CD14-positive monocyte (primary cell): ENCODE measurements around the gene AFF3. TPM values are rescaled to one million over a fixed set of nuclear protein-coding genes. Genes with fewer than 3 reads are reported as not detected.

Source experiments
- DNase-seq, 3 donors: peaks; one replicate each; pipeline ENCODE4 v3.0.0-alpha.2; 2011 to 2022
- H2AFZ ChIP-seq: 2 replicates; pipeline ENCODE4 v1.6.0; 2012; ENCODE audit warnings: mild to moderate bottlenecking, low read depth, low read length, inconsistent platforms; ENCODE audit not compliant: insufficient read depth, poor library complexity, severe bottlenecking
- H3K27ac ChIP-seq, 2 donors: 1 replicate in 1 of 2; 2 replicates in 1 of 2; pipeline ENCODE4 v1.5.1; 2012 to 2013; ENCODE audit warnings: low read length in 2 of 2, control low read depth in 1 of 2, inconsistent platforms in 1 of 2, low read depth in 1 of 2, mild to moderate bottlenecking in 1 of 2
- H3K27me3 ChIP-seq, 2 donors: one replicate each; pipeline versions ENCODE4 v1.6.0 to v1.6.1; 2011 to 2013; ENCODE audit warnings: low read length in 2 of 2; ENCODE audit not compliant: control insufficient read depth in 2 of 2, insufficient read depth in 2 of 2
- H3K36me3 ChIP-seq, 2 donors: replicated peaks in 1 of 2; 1 replicate in 1 of 2; 2 replicates in 1 of 2; pipeline versions ENCODE4 v1.5.1 to v1.6.1; 2012 to 2013; ENCODE audit warnings: low read length in 2 of 2, control low read depth in 1 of 2, inconsistent platforms in 1 of 2, mild to moderate bottlenecking in 1 of 2; ENCODE audit not compliant: insufficient read depth in 2 of 2, control insufficient read depth in 1 of 2
- H3K4me1 ChIP-seq, 2 donors: 1 replicate in 1 of 2; 2 replicates in 1 of 2; pipeline versions ENCODE4 v1.5.1 to v1.6.1; 2012 to 2013; ENCODE audit warnings: low read length in 2 of 2, control low read depth in 1 of 2, inconsistent platforms in 1 of 2, mild to moderate bottlenecking in 1 of 2, moderate library complexity in 1 of 2; ENCODE audit not compliant: insufficient read depth in 2 of 2, control insufficient read depth in 1 of 2
- H3K4me2 ChIP-seq: replicated peaks from 2 replicates; pipeline ENCODE3; 2012; ENCODE audit warnings: low read length, moderate library complexity, mild to moderate bottlenecking; ENCODE audit not compliant: poor library complexity, severe bottlenecking; ENCODE audit errors: extremely low read depth
- H3K4me3 ChIP-seq, 3 experiments: fragments of 200-600 bp in 1 of 3; sonication (generic) in 1 of 3; replicated peaks in 1 of 3; 1 replicate in 2 of 3; 2 replicates in 1 of 3; pipeline ENCODE4 v1.5.1; 2011 to 2013; ENCODE audit warnings: low read length in 3 of 3, mild to moderate bottlenecking in 3 of 3, control low read depth in 2 of 3, low read depth in 2 of 3, inconsistent platforms in 1 of 3, moderate library complexity in 1 of 3
- H3K79me2 ChIP-seq: 2 replicates; pipeline ENCODE4 v1.6.0; 2012; ENCODE audit warnings: mild to moderate bottlenecking, control low read depth, inconsistent platforms, low read length, moderate library complexity; ENCODE audit not compliant: insufficient read depth
- H3K9ac ChIP-seq: 2 replicates; pipeline ENCODE4 v1.6.0; 2017; ENCODE audit warnings: low read length, mild to moderate bottlenecking; ENCODE audit not compliant: insufficient read depth, poor library complexity, severe bottlenecking
- H3K9me3 ChIP-seq, 2 donors: replicated peaks in 1 of 2; 1 replicate in 1 of 2; 2 replicates in 1 of 2; pipeline versions ENCODE4 v1.5.1 to v1.6.1; 2012 to 2013; ENCODE audit warnings: low read length in 2 of 2, control low read depth in 1 of 2; ENCODE audit not compliant: control insufficient read depth in 1 of 2, insufficient read depth in 1 of 2
- H4K20me1 ChIP-seq: 2 replicates; pipeline ENCODE4 v1.6.0; 2012; ENCODE audit warnings: mild to moderate bottlenecking, low read length, control low read depth, moderate library complexity; ENCODE audit not compliant: insufficient read depth
- H3K27ac Mint-ChIP-seq, 7 donors: one replicate each; pipeline ENCODE4 v1.8.0; 2020; ENCODE audit warnings: mild to moderate bottlenecking in 7 of 7, mixed read lengths in 7 of 7, moderate library complexity in 6 of 7, inconsistent platforms in 2 of 7
- H3K27me3 Mint-ChIP-seq, 3 donors: one replicate each; pipeline ENCODE4 v1.8.0; 2021 to 2022; ENCODE audit warnings: low read depth in 3 of 3, mild to moderate bottlenecking in 3 of 3, mixed read lengths in 3 of 3, moderate library complexity in 3 of 3, inconsistent platforms in 1 of 3
- H3K36me3 Mint-ChIP-seq, 2 donors: one replicate each; pipeline ENCODE4 v1.8.0; 2020; ENCODE audit warnings: mixed read lengths in 2 of 2, inconsistent platforms in 1 of 2, mild to moderate bottlenecking in 1 of 2
- H3K4me1 Mint-ChIP-seq: one replicate; pipeline ENCODE4 v1.8.0; 2020; ENCODE audit warnings: mild to moderate bottlenecking, mixed read lengths
- H3K4me3 Mint-ChIP-seq, 2 donors: one replicate each; pipeline ENCODE4 v1.8.0; 2020; ENCODE audit warnings: mild to moderate bottlenecking in 2 of 2, mixed read lengths in 2 of 2, moderate library complexity in 1 of 2
- H3K9me3 Mint-ChIP-seq, 7 donors: one replicate each; pipeline ENCODE4 v1.8.0; 2020 to 2022; ENCODE audit warnings: mixed read lengths in 7 of 7, mild to moderate bottlenecking in 6 of 7, moderate library complexity in 6 of 7, inconsistent platforms in 2 of 7
- CTCF ChIP-seq: fragments of 200-600 bp; IDR thresholded peaks from one replicate; pipeline ENCODE4 v1.8.0; 2022; ENCODE audit warnings: antibody characterized with exemption, mild to moderate bottlenecking
- WGBS: methylation state at CpG from one replicate; pipeline ENCODE4 v1.1.5; 2013; ENCODE audit warnings: missing lambda C conversion rate; ENCODE audit not compliant: insufficient coverage; 5-methylcytosine and 5-hydroxymethylcytosine counted together
- intact Hi-C, 2 donors: fragments of 100-400 bp; cut with micrococcal nuclease; formaldehyde crosslinking; loops; one replicate each; pipeline versions ENCODE4 v1.15.0 to v1.15.1; 2023
- polyA plus RNA-seq, 3 donors: library from polyadenylated mRNA; depleted of rRNA in 1 of 3; unstranded in 2 of 3; stranded (reverse) in 1 of 3; fragments of 300-500 nt in 2 of 3; fragments of >200 nt in 1 of 3; fragmentation: Illumina TruSeq in 2 of 3; gene quantifications; 1 replicate in 2 of 3; 2 replicates in 1 of 3; pipeline ENCODE4 v1.2.3, GENCODE V29; 2012 to 2021

Gene AFF3
- polyA plus RNA-seq, 3 donors: 0.17 to 4.1 (median 0.49) TPM

DNA sequence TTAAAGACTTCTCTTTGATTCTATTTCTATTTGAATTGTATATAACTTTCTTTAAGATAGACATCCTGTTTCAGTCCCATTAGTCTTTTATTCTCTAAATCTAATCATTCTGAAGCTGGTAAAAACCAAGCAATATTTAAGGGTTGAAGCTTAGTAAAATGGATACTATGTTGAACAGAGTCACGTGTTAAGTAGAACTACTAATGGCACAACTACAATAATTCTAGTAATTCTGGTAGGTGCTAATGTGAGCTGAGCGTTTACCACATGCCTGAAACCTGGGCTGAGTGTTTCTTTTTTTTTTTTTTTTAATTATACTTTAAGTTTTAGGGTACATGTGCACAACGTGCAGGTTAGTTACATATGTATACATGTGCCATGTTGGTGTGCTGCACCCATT, 8.9 kb upstream of the AFF3 start:
- H3K9me3 Mint-ChIP-seq: peaks cover 2 to 15% (median 6%) of the 10 kb centered on the region in 7 donors
- H3K4me3 Mint-ChIP-seq: no peak overlapping the region
- H3K36me3 ChIP-seq: no peaks in the 10 kb centered on the region
- H3K4me2 ChIP-seq: no peak overlapping the region
- no peaks in the 10 kb centered on the region for H3K9me3 ChIP-seq
- H3K27me3 Mint-ChIP-seq: peaks cover 0 to 5% (median 0%) of the 10 kb centered on the region in 3 donors
- peaks cover 5% of the 10 kb centered on the region for H3K4me1 Mint-ChIP-seq
- H3K27ac ChIP-seq: no peak overlapping the region
- H4K20me1 ChIP-seq: no peaks in the 10 kb centered on the region
- H3K4me3 ChIP-seq: no peak overlapping the region
- H3K79me2 ChIP-seq: no peaks in the 10 kb centered on the region
- H3K27me3 ChIP-seq: no peaks in the 10 kb centered on the region
- no CpG with 5 or more reads among the region's 3 CpGs for WGBS
- intact Hi-C loops: no loop called here
- no peaks in the 10 kb centered on the region for H3K4me1 ChIP-seq
- no peak overlapping the region for H2AFZ ChIP-seq
- TF ChIP-seq CTCF: no peak
- H3K27ac Mint-ChIP-seq: no peak overlapping the region
- no peaks in the 10 kb centered on the region for H3K36me3 Mint-ChIP-seq
- DNase-seq: no peak
- H3K9ac ChIP-seq: no peak overlapping the region

GRCh38 chr2:100148883-100149282, 6.5 kb upstream of the AFF3 start:
- WGBS: 80% methylated on average over 1 of the region's 4 CpGs
- H2AFZ ChIP-seq: no peak overlapping the region

More at GRCh38 chr2:100148883-100149282, 6.5 kb upstream of the AFF3 start:
- no peaks in the 10 kb centered on the region for H4K20me1 ChIP-seq
- no peak for DNase-seq
- H3K4me1 Mint-ChIP-seq: peaks cover 11% of the 10 kb centered on the region
- H3K4me2 ChIP-seq: no peak overlapping the region
- H3K9ac ChIP-seq: no peak overlapping the region
- no peaks in the 10 kb centered on the region for H3K36me3 Mint-ChIP-seq
- no peak overlapping the region for H3K4me3 ChIP-seq
- no peaks in the 10 kb centered on the region for H3K27me3 ChIP-seq
- H3K27ac ChIP-seq: no peak overlapping the region
- H3K27ac Mint-ChIP-seq: no peak overlapping the region
- no peaks in the 10 kb centered on the region for H3K79me2 ChIP-seq
- peaks cover 0 to 4% (median 0%) of the 10 kb centered on the region in 3 donors for H3K27me3 Mint-ChIP-seq
- H3K9me3 Mint-ChIP-seq: peaks cover 0 to 8% (median 4%) of the 10 kb centered on the region in 7 donors
- intact Hi-C loops: no loop called here
- H3K9me3 ChIP-seq: no peaks in the 10 kb centered on the region
- peaks cover 5 to 7% of the 10 kb centered on the region in 2 donors for H3K4me1 ChIP-seq
- no peaks in the 10 kb centered on the region for H3K36me3 ChIP-seq
- H3K4me3 Mint-ChIP-seq: no peak overlapping the region
- TF ChIP-seq CTCF: no peak
